GM19099 (cell line): Measurements from ENCODE around the gene IRX3.

ENCODE experiments used
- POLR2A ChIP-seq: IDR thresholded peaks from 3 replicates; pipeline ENCODE4 v1.6.1; 2011; ENCODE audit warnings: low read depth; ENCODE audit not compliant: insufficient read length; ENCODE audit errors: extremely low read depth

IRX3 gene

DNA sequence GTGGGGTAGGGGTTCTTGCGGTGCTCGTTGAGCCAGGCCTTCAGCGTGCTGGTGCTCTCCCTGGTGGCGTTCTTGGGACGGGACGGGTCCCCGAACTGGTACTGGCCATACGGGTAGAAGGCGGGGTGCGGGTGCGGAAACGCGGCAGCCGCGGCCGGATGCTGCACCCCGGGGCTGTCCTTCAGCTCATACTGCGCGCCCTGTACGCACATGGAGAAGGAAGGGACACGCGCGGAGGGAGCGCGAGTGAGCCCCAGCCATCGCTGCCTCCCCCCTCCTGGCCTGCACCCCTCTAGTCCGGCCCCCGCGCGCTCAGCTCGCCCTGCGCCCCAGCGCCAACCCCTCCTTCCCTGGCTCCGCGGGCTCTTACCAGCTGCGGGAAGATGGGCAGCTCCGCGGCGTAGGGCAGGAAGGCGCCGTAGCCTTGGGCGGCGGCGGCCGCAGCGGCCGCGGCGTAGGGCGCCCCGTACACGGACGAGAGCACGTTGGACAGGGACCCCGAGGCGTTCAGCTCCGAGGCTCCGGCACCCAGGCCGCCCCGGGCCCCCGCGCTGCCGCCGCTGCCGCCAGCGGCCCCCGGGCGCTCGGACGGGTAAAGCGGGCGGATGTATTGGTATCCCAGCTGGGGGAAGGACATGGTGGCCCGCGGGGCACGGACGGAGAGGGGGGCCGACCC lies 1.0 kb downstream of the IRX3 start:
- no peak for TF ChIP-seq POLR2A

DNA sequence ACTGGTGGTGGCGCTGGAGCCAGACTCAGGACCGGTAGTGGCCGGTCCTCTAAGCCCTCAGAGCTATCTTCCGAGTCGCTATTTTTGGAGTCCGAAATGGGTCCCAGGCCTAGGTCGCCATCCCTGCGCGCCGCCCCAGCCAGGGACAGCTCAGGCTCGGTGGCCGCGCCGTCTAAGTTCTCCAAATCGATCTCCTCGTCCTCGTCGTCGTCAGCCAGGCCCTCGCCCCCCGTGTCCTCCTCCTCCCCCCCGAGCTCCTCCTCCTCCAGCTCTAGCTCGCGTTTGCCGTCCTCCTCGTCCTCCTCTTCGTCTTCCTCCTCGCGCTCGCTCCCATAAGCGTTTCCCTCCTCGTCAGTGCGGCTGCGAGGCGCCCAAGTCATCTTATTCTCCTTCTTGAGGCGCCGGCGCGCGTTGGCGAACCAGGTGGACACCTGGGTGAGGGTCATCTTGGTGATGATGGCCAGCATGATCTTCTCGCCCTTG lies 1.6 kb downstream of the IRX3 start:
- no peak for TF ChIP-seq POLR2A

GRCh38 chr16:54284319-54284930 lies 2.2 kb downstream of the IRX3 start:
- no peak for TF ChIP-seq POLR2A

GRCh38 chr16:54283725-54284318 lies 2.8 kb downstream of the IRX3 start:
- TF ChIP-seq POLR2A: no peak

DNA sequence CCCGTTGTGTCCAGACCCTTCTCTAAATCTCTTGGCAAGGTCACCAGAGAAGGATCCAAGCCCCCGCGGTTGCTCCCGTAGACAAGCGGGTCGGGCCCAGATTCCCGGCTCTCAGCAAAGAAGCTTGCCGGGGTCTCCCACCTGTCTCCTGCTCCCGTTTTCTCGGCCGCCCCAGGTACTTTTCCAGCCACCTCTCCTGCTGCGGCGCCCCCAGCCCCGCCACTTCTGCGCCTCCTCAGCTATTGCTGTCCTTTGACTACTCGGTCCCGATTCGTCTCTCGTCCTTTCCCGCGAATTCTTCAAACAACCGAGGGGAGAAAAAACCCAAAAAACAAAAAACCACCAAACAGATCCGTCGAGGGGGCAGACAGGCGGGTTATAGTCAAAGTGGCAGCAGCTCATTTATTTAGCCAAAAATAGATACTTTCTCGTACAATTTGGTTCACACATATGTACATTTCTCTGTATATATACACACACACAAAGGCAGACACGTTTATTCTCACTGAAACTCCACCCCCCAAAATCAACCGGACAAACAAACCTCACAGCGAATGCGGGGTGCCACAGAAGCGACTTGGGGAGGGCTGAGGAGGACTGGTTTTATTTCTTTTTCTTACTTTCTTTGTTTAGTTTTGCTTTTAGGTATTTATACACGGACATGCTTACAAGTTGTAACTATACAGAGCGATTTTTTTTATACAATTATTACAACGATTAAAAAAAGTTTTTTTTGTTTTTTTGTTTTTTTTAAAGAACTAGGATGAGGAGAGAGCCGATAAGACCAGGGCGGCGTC lies 3.5 kb downstream of the IRX3 start:
- TF ChIP-seq POLR2A: no peak

DNA sequence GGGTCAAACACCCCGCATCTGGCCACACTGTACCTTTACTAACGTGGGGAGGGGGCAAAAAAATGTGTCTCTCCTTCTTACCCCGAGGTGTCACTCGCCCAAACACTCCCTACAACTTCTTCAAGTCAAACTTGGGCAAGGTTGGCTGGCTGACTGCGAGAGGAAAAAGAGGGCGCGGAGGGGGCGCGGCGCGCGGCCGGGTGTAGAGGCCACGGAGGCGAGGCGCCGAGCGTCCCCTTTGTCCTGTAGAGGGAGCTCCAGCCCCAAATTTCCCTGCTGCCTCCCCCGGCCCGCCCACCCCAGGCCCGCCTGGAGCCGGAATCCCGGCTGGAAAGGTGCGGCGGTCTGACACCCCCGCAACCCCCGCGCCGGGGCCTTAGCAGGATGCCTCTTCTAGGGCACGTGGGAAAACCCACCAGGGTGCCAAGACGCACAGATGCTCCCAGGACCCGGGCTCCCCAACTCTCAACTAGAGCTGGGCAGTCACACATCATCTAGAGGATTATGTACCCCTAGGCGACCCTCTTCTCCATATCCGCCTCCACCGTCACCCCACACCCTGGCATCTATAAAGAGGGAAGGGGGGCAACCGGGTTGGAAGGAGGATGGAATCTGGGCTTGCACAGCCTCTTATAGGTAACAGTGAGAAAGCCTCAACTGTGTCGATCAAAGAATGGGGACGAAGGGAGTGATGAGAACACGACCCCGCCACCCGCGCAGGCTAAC lies 4.2 kb downstream of the IRX3 start:
- TF ChIP-seq POLR2A: no peak

DNA sequence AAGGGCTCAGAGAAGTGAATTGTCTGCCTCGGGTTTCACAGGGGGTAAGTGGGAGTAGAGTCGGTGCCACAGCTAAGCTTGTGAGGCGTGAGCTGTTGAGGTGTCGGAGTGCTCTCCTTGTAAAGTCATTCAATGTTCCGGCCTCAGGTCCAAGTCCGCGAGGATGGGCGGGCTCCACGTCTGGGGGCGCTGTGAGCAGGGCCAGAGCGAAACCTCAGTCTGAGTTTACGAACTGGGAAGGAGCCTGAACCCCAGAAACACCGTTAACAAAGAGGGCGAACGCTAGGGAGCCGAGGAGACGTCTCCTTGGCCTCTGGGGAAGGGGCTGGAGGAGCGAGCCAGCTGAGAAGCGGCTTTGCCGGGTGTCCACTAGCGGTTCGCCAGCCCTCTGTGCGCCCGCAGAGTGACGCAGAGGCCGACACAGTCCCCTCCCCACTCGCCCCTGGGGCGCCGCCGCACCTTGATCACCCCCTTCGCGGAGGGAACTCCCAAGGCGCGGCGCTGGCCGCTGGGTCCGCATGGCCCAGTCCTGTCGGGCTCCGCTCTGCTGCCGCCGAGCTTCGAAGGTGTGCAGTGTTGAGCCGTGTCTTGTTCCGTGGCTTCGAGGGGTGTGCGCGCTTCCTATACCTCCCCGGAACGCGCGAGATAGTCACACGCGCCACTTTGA lies 4.9 kb downstream of the IRX3 start:
- TF ChIP-seq POLR2A: no peak

DNA sequence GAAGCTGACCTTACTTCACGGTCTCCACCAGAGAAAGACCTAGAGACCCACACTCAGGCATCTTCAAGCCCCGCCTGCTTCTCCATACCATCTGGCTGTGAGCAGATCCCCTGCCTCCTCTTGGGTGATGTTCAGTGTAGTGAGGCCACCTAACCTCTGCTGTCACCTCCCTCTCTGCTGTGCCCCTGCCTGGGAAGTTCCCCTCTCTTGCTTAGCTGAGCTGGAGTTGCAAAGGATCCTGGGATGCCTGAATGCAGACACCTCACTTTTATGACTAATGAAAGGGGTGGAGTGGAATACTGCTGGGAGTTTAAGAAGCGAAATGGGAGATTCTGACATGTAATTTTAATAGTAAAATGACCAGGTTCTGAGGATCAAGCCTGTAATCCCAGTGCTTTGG lies 5.8 kb downstream of the IRX3 start:
- no peak for TF ChIP-seq POLR2A

DNA sequence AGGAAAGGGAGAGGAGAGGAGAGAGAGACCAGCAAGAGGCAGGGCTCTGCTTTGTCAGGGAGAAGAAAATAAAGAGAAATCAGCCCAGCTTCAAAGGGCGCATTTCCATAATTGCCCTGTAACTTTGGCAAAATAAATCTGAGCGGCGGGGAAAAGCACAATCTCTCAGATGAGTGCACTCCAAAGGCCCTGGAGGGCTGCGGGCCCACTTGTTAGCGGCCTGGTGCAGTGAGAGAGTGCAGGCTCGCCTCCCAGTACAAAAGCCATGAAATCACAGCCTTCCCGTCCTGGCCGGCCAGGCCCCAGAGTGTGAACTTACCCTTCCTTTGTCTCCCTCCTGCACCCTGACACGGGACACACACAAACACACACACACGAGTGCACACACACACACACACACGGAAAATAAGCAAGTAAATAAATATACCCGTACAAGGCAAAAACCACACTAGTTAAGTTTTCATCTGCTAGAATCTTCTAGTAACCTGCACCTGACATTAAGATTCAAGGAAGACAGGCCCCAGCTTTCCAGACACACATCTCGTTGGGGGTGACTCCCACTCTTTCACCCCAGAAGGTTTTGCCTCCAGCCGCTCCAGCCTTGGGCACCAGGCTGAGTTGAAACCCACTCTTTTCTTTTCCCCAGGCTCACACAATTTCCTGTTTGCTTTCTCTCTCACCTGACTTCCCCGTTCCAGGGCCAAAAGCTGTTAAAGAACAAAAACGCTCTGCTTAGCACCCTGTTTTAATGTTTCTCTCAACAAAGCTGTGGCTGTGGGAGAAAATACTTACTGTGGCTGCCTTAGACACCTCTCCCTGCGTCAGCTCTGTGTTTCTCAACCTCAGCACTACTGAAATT lies 8.5 kb downstream of the IRX3 start:
- TF ChIP-seq POLR2A: no peak

DNA sequence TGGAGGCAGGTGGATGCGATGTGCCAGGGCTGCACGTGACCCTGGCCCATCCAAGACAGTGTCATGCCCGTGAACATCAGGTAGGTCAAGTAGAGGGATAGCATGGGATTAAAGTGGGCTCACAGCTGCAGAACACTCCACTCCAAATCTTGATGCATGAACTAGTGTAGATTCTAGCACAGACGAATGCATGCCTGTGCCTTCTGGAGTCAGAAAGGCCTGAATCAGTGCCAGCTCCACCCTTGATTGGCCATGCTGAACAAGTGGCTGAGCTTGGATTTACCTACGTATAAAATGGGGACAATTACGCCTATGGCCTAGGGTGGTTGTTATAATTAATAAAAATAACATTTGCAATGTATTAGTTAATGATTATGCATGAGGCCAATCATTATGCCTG lies 10.6 kb downstream of the IRX3 start:
- no peak for TF ChIP-seq POLR2A

GRCh38 chr16:54273566-54273965 lies 13.0 kb downstream of the IRX3 start:
- no peak for TF ChIP-seq POLR2A

DNA sequence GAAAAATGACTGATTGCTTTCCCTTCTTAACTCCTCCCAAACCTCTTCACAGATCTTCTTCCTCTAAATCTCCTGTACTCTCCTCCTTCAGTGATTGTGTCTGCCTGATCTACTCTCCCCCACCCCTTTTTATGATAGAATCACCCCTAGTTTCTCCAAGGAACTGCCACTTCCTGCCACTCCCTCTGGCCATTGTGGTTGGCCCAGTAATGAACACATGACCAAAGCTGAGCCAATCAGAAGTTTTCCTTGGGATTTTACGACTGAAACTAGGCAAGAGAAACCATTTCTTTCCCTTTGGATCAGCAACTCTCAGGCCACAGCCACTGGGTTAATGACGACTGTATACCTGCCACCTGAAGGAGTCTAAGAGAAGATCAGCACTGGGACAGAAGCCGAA lies 15.9 kb downstream of the IRX3 start:
- TF ChIP-seq POLR2A: no peak

- TF ChIP-seq POLR2A: no peak
Measured at GRCh38 chr16:54269461-54269860, 17.1 kb downstream of the IRX3 start.
